Calu3 (cell line): ENCODE measurements around the gene CDC14A. TPM values are rescaled to one million over a fixed set of nuclear protein-coding genes. Genes with fewer than 3 reads are reported as not detected.

ENCODE experiments used
- BruUV-seq: library from RNA; stranded (reverse); fragments of 400-500 nt; replicated peaks from 2 replicates; lab custom pipeline; 2021; lab: Mats Ljungman, UMichigan
- CTCF ChIA-PET: fragments of 300-600 bp; sonication (Branson Sonifier 250); formaldehyde crosslinking; loops from one replicate; lab custom pipeline; 2022; ENCODE audit warnings: antibody characterized with exemption; lab: Charles Lee
- DNase-seq: peaks from one replicate; pipeline ENCODE4 v3.0.0; 2022
- H3K27ac Mint-ChIP-seq: one replicate; pipeline ENCODE4 v1.8.0; 2022; ENCODE audit warnings: mixed read lengths; ENCODE audit not compliant: unreplicated experiment
- H3K27me3 Mint-ChIP-seq: one replicate; pipeline ENCODE4 v1.8.0; 2022; ENCODE audit warnings: mixed read lengths; ENCODE audit not compliant: unreplicated experiment
- H3K36me3 Mint-ChIP-seq: one replicate; pipeline ENCODE4 v1.8.0; 2022; ENCODE audit warnings: mild to moderate bottlenecking, moderate library complexity, mixed read lengths; ENCODE audit not compliant: insufficient read depth, unreplicated experiment
- H3K4me1 Mint-ChIP-seq: one replicate; pipeline ENCODE4 v1.8.0; 2022; ENCODE audit warnings: mild to moderate bottlenecking, low read depth, mixed read lengths; ENCODE audit not compliant: unreplicated experiment
- H3K4me3 Mint-ChIP-seq: one replicate; pipeline ENCODE4 v1.8.0; 2022; ENCODE audit warnings: mild to moderate bottlenecking, low read depth, moderate library complexity, mixed read lengths; ENCODE audit not compliant: unreplicated experiment
- H3K9me3 Mint-ChIP-seq: one replicate; pipeline ENCODE4 v1.8.0; 2022; ENCODE audit warnings: low read depth, mixed read lengths; ENCODE audit not compliant: unreplicated experiment
- intact Hi-C: fragments of 100-400 bp; cut with micrococcal nuclease; formaldehyde crosslinking; loops from one replicate; pipeline ENCODE4 v1.10.0; 2022; ENCODE audit not compliant: unreplicated experiment
- total RNA-seq: library from RNA; stranded (reverse); gene quantifications from 2 replicates; pipeline ENCODE4 v1.2.3, GENCODE V29; 2022
- TF ChIP-seq, protein P1 (sequence below): fragments of 200-600 bp; IDR thresholded peaks from one replicate; pipeline ENCODE4 v1.8.0; 2022; ENCODE audit warnings: antibody characterized with exemption; ENCODE audit not compliant: unreplicated experiment

The CDC14A gene
- total RNA-seq, 1 experiment from 2014 or later, result 8.5 TPM

DNA sequence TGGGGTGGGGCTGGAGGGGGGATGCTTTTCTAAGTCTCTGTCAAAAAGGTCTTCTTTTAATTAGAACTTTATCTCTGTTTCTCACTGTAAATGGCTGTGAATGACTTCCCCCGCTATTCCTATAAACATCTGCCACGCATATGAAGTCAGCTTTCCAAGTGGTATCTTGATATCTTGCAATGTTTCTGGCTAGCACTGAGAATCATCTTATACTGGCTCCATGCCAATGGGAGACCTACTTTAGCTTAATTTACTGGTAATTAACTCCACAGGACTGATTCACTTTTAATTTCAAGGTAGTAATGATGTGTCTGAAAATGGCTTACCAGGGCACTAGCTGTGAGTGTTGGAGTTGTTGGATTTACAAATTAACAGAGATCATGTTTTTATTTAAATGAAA is 190.0 kb downstream of the CDC14A start:
- Mint-ChIP-seq H3K27me3 (peaks cover 18% of the 10 kb centered on the region), H3K4me3 (no peak overlapping the region), H3K27ac (no peak overlapping the region), H3K9me3 (no peaks in the 10 kb centered on the region), H3K36me3 (peaks cover 7% of the 10 kb centered on the region), H3K4me1 (no peaks in the 10 kb centered on the region)
- CTCF ChIA-PET, result no interaction called here
- no peak for DNase-seq
- no TSS peak for BruUV-seq
- TF ChIP-seq, protein P1, sequence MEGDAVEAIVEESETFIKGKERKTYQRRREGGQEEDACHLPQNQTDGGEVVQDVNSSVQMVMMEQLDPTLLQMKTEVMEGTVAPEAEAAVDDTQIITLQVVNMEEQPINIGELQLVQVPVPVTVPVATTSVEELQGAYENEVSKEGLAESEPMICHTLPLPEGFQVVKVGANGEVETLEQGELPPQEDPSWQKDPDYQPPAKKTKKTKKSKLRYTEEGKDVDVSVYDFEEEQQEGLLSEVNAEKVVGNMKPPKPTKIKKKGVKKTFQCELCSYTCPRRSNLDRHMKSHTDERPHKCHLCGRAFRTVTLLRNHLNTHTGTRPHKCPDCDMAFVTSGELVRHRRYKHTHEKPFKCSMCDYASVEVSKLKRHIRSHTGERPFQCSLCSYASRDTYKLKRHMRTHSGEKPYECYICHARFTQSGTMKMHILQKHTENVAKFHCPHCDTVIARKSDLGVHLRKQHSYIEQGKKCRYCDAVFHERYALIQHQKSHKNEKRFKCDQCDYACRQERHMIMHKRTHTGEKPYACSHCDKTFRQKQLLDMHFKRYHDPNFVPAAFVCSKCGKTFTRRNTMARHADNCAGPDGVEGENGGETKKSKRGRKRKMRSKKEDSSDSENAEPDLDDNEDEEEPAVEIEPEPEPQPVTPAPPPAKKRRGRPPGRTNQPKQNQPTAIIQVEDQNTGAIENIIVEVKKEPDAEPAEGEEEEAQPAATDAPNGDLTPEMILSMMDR, result no peak
- intact Hi-C loops, result loop anchor here (5.0 kb wide), 1 partner anchor 325 kb away; no protein-coding TSS in a partner anchor

GRCh38 chr1:100543640-100544039 is 191.3 kb downstream of the CDC14A start:
- TF ChIP-seq, protein P1, result no peak
- intact Hi-C loops, result loop anchor here (5.0 kb wide), 1 partner anchor 324 kb away; no protein-coding TSS in a partner anchor
- BruUV-seq, result no TSS peak
- Mint-ChIP-seq H3K27ac (no peak overlapping the region), H3K9me3 (no peaks in the 10 kb centered on the region), H3K4me1 (no peaks in the 10 kb centered on the region), H3K4me3 (no peak overlapping the region), H3K27me3 (peaks cover 5% of the 10 kb centered on the region), H3K36me3 (peaks cover 7% of the 10 kb centered on the region)
- CTCF ChIA-PET, result interaction anchor here (0.5 kb wide), 1 partner anchor 72 kb away, joined by 3 read pairs; no protein-coding TSS in a partner anchor
- DNase-seq, result peak; percentile 19

GRCh38 chr1:100544791-100545190 is 192.5 kb downstream of the CDC14A start:
- DNase-seq, result no peak
- no peak overlapping the region for H3K4me3 Mint-ChIP-seq
- CTCF ChIA-PET, result no interaction called here
- H3K36me3 Mint-ChIP-seq, result peaks cover 5% of the 10 kb centered on the region
- H3K27me3 Mint-ChIP-seq, result no peaks in the 10 kb centered on the region
- intact Hi-C loops, result loop anchor here (5.0 kb wide), 1 partner anchor 323 kb away; no protein-coding TSS in a partner anchor
- no peak overlapping the region for H3K27ac Mint-ChIP-seq
- H3K9me3 Mint-ChIP-seq, result no peaks in the 10 kb centered on the region
- no TSS peak for BruUV-seq
- no peaks in the 10 kb centered on the region for H3K4me1 Mint-ChIP-seq
- TF ChIP-seq, protein P1, result no peak

DNA sequence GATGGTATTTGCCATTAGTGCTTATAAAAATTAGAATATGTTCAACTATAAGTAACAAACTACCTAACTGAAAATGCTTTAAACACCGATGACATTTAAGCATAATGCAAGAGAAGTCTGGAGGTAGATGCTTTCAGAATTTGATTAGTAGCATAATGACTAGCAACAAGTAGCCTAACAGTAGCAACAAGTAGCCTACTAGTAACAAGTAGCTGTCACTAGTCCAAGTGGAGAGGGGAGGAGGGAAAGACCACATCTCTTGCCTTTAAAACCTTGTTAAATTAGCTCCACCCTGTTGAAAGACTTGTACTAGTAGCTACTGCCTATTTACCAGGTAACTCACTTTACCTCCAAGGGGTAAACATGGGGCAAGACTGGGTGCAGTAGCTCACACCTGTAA is 193.5 kb downstream of the CDC14A start:
- Mint-ChIP-seq H3K36me3 (no peaks in the 10 kb centered on the region), H3K27me3 (no peaks in the 10 kb centered on the region), H3K9me3 (peaks cover 5% of the 10 kb centered on the region), H3K27ac (no peak overlapping the region), H3K4me3 (no peak overlapping the region), H3K4me1 (no peaks in the 10 kb centered on the region)
- CTCF ChIA-PET, result no interaction called here
- no TSS peak for BruUV-seq
- intact Hi-C loops, result no loop called here
- no peak for DNase-seq
- TF ChIP-seq, protein P1, result no peak
